RWPE2 (cell line): Measurements from ENCODE around the gene ATP13A3.

Experiments used
- ATAC-seq: fragments of 200-7000 bp; cut with Tn5 transposase; 3 replicates; pipeline ENCODE4 v1.9.1; 2021; ENCODE audit warnings: low read depth
- DNase-seq: peaks from one replicate; pipeline ENCODE4 v3.0.0-alpha.2; 2020; ENCODE audit warnings: low spot score
- H3K27ac ChIP-seq: fragments of 450-650 bp; 2 replicates; pipeline ENCODE4 v1.5.1; 2017; ENCODE audit warnings: mild to moderate bottlenecking; ENCODE audit not compliant: poor library complexity, severe bottlenecking
- H3K27me3 ChIP-seq: fragments of 250-450 bp; sonication (Bioruptor Pico); 2 replicates; pipeline ENCODE4 v1.5.1; 2021; ENCODE audit warnings: mild to moderate bottlenecking, moderate library complexity; ENCODE audit not compliant: insufficient read depth, poor library complexity, severe bottlenecking
- H3K36me3 ChIP-seq: fragments of 250-450 bp; sonication (Bioruptor Pico); 2 replicates; pipeline ENCODE4 v1.5.1; 2020; ENCODE audit warnings: low read depth, mild to moderate bottlenecking, moderate library complexity
- H3K4me1 ChIP-seq: fragments of 250-450 bp; sonication (Bioruptor Pico); 2 replicates; pipeline ENCODE4 v1.5.1; 2021; ENCODE audit warnings: mild to moderate bottlenecking, moderate library complexity; ENCODE audit not compliant: insufficient read depth, poor library complexity, severe bottlenecking
- H3K4me3 ChIP-seq: fragments of 250-450 bp; sonication (Bioruptor Pico); 2 replicates; pipeline ENCODE4 v1.5.1; 2021; ENCODE audit warnings: mild to moderate bottlenecking, moderate library complexity; ENCODE audit not compliant: severe bottlenecking
- H3K9me3 ChIP-seq: fragments of 250-450 bp; sonication (Bioruptor Pico); 2 replicates; pipeline ENCODE4 v1.5.1; 2021; ENCODE audit warnings: mild to moderate bottlenecking, moderate library complexity; ENCODE audit not compliant: severe bottlenecking
- CTCF ChIP-seq: fragments of 450-650 bp; IDR thresholded peaks from one replicate; pipeline ENCODE4 v1.5.1; 2017; ENCODE audit warnings: mild to moderate bottlenecking, moderate library complexity; ENCODE audit not compliant: poor library complexity, severe bottlenecking

ATP13A3 gene

GRCh38 chr3:194469977-194470376, 16.8 kb downstream of the ATP13A3 start:
- peaks cover 2% of the 10 kb centered on the region for H3K9me3 ChIP-seq
- peaks cover 47% of the 10 kb centered on the region for H3K36me3 ChIP-seq
- no peak for ATAC-seq
- no peaks in the 10 kb centered on the region for H3K27me3 ChIP-seq
- DNase-seq: no peak
- H3K4me1 ChIP-seq: peaks cover 14% of the 10 kb centered on the region
- TF ChIP-seq CTCF: no peak
- H3K27ac ChIP-seq: no peak overlapping the region
- H3K4me3 ChIP-seq: no peak overlapping the region

- Histone ChIP-seq H3K27me3 (no peaks in the 10 kb centered on the region), H3K9me3 (peaks cover 2% of the 10 kb centered on the region), H3K27ac (no peak overlapping the region), H3K36me3 (peaks cover 35% of the 10 kb centered on the region), H3K4me3 (no peak overlapping the region), H3K4me1 (peaks cover 12% of the 10 kb centered on the region)
- no peak for TF ChIP-seq CTCF
- DNase-seq: no peak
- no peak for ATAC-seq
Measured at GRCh38 chr3:194468086-194468485, 18.7 kb downstream of the ATP13A3 start.

- Histone ChIP-seq H3K27ac (no peak overlapping the region), H3K27me3 (no peaks in the 10 kb centered on the region), H3K4me1 (peaks cover 12% of the 10 kb centered on the region), H3K4me3 (no peak overlapping the region), H3K9me3 (peaks cover 2% of the 10 kb centered on the region), H3K36me3 (peaks cover 24% of the 10 kb centered on the region)
- DNase-seq (no peak), ATAC-seq (0 out of 3 replicates have a peak, but pooled peaks have one; percentile 31)
- TF ChIP-seq CTCF: no peak
Measured at GRCh38 chr3:194466761-194467356, 19.9 kb downstream of the ATP13A3 start.

DNA sequence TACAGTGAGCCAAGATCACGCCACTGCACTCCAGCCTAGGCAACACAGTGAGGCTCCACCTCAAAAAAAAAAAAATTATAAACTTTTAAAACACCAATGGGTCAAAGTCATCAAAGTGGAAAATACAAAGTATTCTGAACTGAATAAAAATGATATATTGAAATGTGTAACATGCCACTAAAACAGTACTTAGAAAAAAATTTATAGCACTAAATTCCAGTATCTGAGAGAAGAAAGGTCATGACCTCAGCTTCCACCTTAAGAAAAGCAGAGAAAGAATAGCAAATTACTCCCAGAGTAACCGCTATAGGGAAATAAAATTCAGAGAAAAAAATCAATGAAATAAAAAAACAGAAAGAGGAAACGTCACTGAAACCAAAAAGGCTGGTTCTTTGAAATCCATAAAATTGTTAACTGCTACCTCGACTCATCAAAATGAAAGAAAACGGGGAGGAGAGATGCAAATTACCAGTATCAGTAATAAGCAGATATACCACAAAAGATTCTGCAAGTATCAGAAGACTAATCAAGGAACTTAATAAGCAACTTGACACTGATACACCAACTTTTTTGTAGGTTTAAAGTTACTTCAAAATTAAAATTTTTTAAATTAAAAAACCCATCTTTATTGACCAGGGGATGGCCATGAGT, 20.8 kb downstream of the ATP13A3 start:
- ATAC-seq (no peak), DNase-seq (no peak)
- Histone ChIP-seq H3K27me3 (no peaks in the 10 kb centered on the region), H3K4me1 (peaks cover 12% of the 10 kb centered on the region), H3K9me3 (peaks cover 2% of the 10 kb centered on the region), H3K4me3 (no peak overlapping the region), H3K27ac (no peak overlapping the region), H3K36me3 (peaks cover 26% of the 10 kb centered on the region)
- TF ChIP-seq CTCF: no peak

DNA sequence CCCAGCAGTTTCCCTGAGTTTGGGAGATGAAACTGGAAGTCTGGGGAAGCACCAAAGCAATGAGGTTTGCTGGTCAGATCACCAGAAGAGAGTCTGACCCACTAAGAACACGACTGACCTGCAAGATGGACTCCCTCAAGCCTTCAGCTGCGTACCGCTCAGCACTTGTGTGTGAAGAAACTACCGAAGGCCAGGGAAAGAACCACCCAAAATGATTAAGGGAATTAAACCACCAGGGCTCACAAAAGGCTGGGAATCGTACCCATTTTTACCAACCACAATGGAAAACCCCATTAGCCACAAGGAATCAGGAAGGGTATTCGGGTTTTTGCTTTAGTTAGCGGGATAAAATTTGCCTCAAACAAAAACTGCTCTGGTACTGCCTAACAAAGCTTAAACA, 21.6 kb downstream of the ATP13A3 start:
- Histone ChIP-seq H3K4me1 (peaks cover 12% of the 10 kb centered on the region), H3K27ac (no peak overlapping the region), H3K36me3 (peaks cover 30% of the 10 kb centered on the region), H3K27me3 (no peaks in the 10 kb centered on the region), H3K4me3 (no peak overlapping the region), H3K9me3 (peaks cover 2% of the 10 kb centered on the region)
- TF ChIP-seq CTCF: no peak
- DNase-seq (no peak), ATAC-seq (no peak)
